OCI-M2 (cell line): ENCODE results near the gene BLMH.

Experiments used
- DNase-seq: peaks from one replicate; lab custom pipeline; 2025; ENCODE audit not compliant: unreplicated experiment; lab: John Stamatoyannopoulos, UW

BLMH gene

GRCh38 chr17:30308406-30308805, 16.7 kb upstream of the BLMH start:
- DNase-seq = no peak

- no peak for DNase-seq
Observed at GRCh38 chr17:30304778-30305177, 13.0 kb upstream of the BLMH start.

- no peak for DNase-seq
Observed at GRCh38 chr17:30302241-30302640, 10.5 kb upstream of the BLMH start.

GRCh38 chr17:30300818-30301217, 9.1 kb upstream of the BLMH start:
- no peak for DNase-seq

GRCh38 chr17:30299000-30299399, 7.3 kb upstream of the BLMH start:
- DNase-seq = no peak

- DNase-seq = no peak
Observed at GRCh38 chr17:30297715-30298114, 6.0 kb upstream of the BLMH start.

- DNase-seq = no peak
Observed at GRCh38 chr17:30296499-30297080, 4.8 kb upstream of the BLMH start.

GRCh38 chr17:30292286-30292858, 628 bp upstream of the BLMH start:
- DNase-seq = no peak

GRCh38 chr17:30290696-30291542, 825 bp downstream of the BLMH start:
- no peak for DNase-seq

GRCh38 chr17:30290077-30290476, 1.7 kb downstream of the BLMH start:
- no peak for DNase-seq

- DNase-seq = no peak
Observed at GRCh38 chr17:30279156-30279555, 12.6 kb downstream of the BLMH start.

- no peak for DNase-seq
Observed at GRCh38 chr17:30278032-30278431, 13.7 kb downstream of the BLMH start.

GRCh38 chr17:30275911-30276310, 15.8 kb downstream of the BLMH start:
- no peak for DNase-seq

- no peak for DNase-seq
Observed at GRCh38 chr17:30274887-30275286, 16.9 kb downstream of the BLMH start.

- no peak for DNase-seq
Observed at GRCh38 chr17:30273373-30273772, 18.4 kb downstream of the BLMH start.

GRCh38 chr17:30271102-30271501, 20.6 kb downstream of the BLMH start:
- no peak for DNase-seq

- no peak for DNase-seq
Observed at GRCh38 chr17:30267625-30268024, 24.1 kb downstream of the BLMH start.

GRCh38 chr17:30263552-30264333, 28.0 kb downstream of the BLMH start:
- DNase-seq = no peak

GRCh38 chr17:30256756-30257506, 34.8 kb downstream of the BLMH start:
- no peak for DNase-seq

- no peak for DNase-seq
Observed at GRCh38 chr17:30254150-30254549, 37.6 kb downstream of the BLMH start.

GRCh38 chr17:30253312-30253711, 38.4 kb downstream of the BLMH start:
- DNase-seq = no peak
